Neural crest cell (in vitro differentiated cells): Measurements from ENCODE around the gene LYST. TPM values are rescaled to one million over a fixed set of nuclear protein-coding genes. Genes with fewer than 3 reads are reported as not detected.
A peak's percentile ranks its signal among the peaks of the same experiment; 100 is the strongest.
"Not testable (repeated sequence)": the region's sequence is repeated elsewhere in the genome, so short reads cannot be mapped to it uniquely, and the experiment has no call there.

Experiments used
- DNase-seq: peaks from one replicate; pipeline ENCODE4 v3.0.0; 2021; ENCODE audit warnings: low read depth, mixed read lengths, low spot score
- H3K27ac Mint-ChIP-seq: one replicate; pipeline ENCODE4 v1.8.0; 2021; ENCODE audit warnings: mild to moderate bottlenecking, mixed read lengths; ENCODE audit not compliant: unreplicated experiment
- H3K27me3 Mint-ChIP-seq: 2 replicates; pipeline ENCODE4 v1.8.0; 2021; ENCODE audit warnings: low read depth, mild to moderate bottlenecking, mixed read lengths
- H3K36me3 Mint-ChIP-seq: 2 replicates; pipeline ENCODE4 v1.8.0; 2021; ENCODE audit warnings: low read depth, mild to moderate bottlenecking, mixed read lengths
- H3K4me1 Mint-ChIP-seq: 2 replicates; pipeline ENCODE4 v1.8.0; 2021; ENCODE audit warnings: mixed read lengths
- H3K4me3 Mint-ChIP-seq: one replicate; pipeline ENCODE4 v1.8.0; 2021; ENCODE audit warnings: mild to moderate bottlenecking, mixed read lengths
- H3K9me3 Mint-ChIP-seq: 2 replicates; pipeline ENCODE4 v1.8.0; 2021; ENCODE audit warnings: mixed read lengths
- total RNA-seq: library from RNA; stranded (reverse); gene quantifications from 2 replicates; pipeline ENCODE4 v1.2.1, GENCODE V29; 2021
- TF ChIP-seq, protein P1 (sequence below): fragments of 200-600 bp; sonication (generic); conservative IDR thresholded peaks from 2 replicates; pipeline ENCODE4 v1.5.0; 2021; ENCODE audit warnings: antibody characterized with exemption, mild to moderate bottlenecking

Gene LYST
- total RNA-seq, 1 donor from 2014 or later, result 5.3 TPM

DNA sequence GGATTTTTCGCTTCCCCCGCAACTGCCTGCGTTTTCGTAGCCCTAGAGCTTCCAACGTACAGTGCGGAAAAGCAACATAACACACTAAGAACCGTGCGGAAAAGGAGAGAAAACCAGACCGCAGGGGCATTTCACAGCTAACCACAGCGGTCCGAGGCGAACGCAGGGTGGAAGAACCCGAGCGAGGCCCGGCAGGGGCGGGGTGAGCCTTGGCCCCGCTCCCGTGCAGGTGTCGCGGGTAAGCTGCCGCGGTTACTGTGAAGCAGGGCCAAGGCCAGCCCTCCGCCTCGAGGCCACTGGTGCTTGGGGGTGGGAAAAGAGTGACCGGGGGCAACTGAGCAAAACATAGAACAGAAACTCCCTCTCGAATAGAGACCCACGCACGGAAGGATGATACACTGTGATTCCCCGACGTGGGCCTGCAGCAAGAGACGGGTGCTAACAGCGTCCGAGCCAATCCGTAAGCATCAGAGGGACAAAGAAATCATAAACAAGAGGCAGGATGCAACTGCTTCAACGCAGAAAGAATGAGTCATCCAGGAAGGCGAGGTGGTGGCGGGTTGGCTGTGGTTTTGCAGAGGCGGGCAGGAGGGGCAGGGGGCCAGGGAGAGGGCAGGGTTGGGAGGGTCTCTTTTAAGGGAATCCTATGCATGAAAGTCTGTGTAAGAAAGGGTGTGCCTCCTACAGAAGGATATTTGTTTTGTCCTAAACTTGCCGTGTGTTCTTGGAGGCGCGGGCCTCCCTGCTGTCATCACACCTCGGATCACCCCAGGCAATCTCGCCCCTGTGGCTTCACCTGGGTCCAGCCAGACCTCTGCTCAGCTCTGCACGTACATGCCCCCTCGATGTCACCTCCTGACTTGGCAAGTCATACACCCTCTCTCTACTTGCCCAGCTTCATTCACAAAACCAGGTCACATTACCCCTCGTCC lies 224.4 kb downstream of the LYST start:
- TF ChIP-seq, protein P1, sequence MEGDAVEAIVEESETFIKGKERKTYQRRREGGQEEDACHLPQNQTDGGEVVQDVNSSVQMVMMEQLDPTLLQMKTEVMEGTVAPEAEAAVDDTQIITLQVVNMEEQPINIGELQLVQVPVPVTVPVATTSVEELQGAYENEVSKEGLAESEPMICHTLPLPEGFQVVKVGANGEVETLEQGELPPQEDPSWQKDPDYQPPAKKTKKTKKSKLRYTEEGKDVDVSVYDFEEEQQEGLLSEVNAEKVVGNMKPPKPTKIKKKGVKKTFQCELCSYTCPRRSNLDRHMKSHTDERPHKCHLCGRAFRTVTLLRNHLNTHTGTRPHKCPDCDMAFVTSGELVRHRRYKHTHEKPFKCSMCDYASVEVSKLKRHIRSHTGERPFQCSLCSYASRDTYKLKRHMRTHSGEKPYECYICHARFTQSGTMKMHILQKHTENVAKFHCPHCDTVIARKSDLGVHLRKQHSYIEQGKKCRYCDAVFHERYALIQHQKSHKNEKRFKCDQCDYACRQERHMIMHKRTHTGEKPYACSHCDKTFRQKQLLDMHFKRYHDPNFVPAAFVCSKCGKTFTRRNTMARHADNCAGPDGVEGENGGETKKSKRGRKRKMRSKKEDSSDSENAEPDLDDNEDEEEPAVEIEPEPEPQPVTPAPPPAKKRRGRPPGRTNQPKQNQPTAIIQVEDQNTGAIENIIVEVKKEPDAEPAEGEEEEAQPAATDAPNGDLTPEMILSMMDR, result no peak
- Mint-ChIP-seq H3K9me3 (no peaks in the 10 kb centered on the region), H3K4me1 (peaks cover 42% of the 10 kb centered on the region), H3K27me3 (peaks cover 12% of the 10 kb centered on the region), H3K4me3 (peak overlapping the region; percentile 39), H3K36me3 (no peaks in the 10 kb centered on the region), H3K27ac (peak overlapping the region; percentile 76)
- DNase-seq, result no peak

DNA sequence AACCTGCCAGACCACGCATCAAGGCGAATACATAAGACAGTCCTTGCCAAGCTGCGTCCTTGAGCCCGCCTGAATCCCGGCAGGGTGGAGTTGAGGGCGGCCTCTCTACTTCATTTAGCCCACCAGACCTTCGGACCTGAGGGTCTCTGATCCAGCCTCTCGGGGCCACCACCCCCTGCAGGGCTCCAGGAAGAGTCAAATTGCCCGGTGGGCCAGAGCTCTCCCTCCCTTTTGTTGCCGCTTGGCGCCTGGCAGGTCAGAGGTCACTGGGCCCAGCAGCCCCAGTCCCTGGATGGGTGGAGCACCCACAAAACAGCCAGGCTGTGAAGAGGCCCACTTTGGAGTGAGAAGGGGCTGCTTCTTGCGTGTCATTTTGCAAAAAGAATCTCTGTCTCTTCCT lies 226.1 kb downstream of the LYST start:
- no peak for DNase-seq
- Mint-ChIP-seq H3K27me3 (no peaks in the 10 kb centered on the region), H3K4me3 (no peak overlapping the region), H3K9me3 (no peaks in the 10 kb centered on the region), H3K4me1 (peaks cover 30% of the 10 kb centered on the region), H3K36me3 (no peaks in the 10 kb centered on the region), H3K27ac (no peak overlapping the region)
- TF ChIP-seq, protein P1, result no peak

DNA sequence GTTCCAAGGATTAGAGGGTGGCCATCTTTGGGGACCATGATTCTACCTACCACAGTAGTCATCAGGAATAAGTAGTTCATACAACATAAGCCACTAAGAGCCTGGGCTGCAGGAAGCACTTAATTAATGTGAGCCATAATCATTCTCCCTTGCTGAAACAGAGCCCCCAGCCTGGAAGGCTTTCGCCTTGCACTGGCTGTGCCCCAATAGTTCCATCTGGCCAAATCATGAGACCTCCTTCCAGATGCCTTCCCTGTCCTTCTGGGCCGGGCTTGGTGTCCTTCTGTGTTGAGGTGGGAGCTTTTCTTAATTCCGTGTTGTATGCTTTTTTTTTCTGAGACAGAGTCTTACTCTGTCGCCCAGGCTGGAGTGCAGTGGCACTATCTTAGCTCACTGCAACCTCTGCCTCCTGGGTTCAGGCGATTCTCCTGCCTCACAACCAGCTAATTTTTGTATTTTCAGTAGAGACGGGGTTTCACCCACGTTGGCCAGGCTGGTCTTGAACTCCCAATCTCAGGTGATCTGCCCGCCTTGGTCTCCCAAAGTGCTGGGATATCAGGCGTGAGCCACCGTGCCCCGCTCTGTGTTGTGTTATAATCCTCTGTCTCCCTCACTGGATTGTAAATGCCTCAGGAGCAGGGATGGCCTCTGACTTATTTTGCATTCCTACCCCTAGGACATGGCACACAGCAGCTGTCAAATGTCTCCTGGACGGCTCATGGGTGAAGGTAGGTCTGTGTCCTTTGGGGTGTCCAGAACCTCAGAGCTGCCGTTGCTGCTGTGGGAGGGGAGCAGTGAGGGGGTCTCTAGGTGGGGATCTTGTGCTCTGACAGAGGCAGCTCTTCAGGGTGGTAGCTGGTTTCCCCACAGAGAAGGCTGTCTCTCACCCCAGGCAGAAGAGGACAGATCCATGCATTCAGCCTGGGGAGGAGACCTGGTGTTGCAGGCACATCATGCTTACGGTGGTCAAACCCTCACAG lies 227.2 kb downstream of the LYST start:
- Mint-ChIP-seq H3K4me1 (peaks cover 26% of the 10 kb centered on the region), H3K27me3 (no peaks in the 10 kb centered on the region), H3K27ac (no peak overlapping the region), H3K9me3 (no peaks in the 10 kb centered on the region), H3K36me3 (no peaks in the 10 kb centered on the region), H3K4me3 (no peak overlapping the region)
- TF ChIP-seq, protein P1, result no peak
- no peak for DNase-seq

DNA sequence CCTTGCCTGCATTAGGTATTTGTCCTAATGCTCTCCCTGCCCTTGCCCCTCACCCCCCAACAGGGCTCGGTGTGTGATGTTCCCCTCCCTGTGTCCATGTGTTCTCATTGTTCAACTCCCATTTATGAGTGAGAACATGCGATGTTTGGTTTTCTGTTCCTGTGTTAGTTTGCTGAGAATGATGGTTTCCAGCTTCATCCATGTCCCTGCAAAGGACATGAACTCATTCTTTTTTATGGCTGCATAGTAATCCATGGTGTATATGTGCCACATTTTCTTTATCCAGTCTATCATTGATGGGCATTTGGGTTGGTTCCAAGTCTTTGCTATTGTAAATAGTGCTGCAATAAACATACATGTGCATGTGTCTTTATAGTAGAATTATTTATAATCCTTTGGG lies 228.1 kb downstream of the LYST start:
- not testable (repeated sequence) for DNase-seq, H3K9me3 Mint-ChIP-seq, H3K27me3 Mint-ChIP-seq, H3K4me3 Mint-ChIP-seq, H3K36me3 Mint-ChIP-seq, H3K27ac Mint-ChIP-seq
- peaks cover 21% of the 10 kb centered on the region for H3K4me1 Mint-ChIP-seq

- H3K4me1 Mint-ChIP-seq, result peaks cover 17% of the 10 kb centered on the region
- no peaks in the 10 kb centered on the region for H3K27me3 Mint-ChIP-seq
- H3K9me3 Mint-ChIP-seq, result no peaks in the 10 kb centered on the region
- H3K4me3 Mint-ChIP-seq, result no peak overlapping the region
- no peak overlapping the region for H3K27ac Mint-ChIP-seq
- TF ChIP-seq, protein P1, result no peak
- no peaks in the 10 kb centered on the region for H3K36me3 Mint-ChIP-seq
- DNase-seq, result no peak
Observed at GRCh38 chr1:235637756-235638534, 228.8 kb downstream of the LYST start.
